ENCODE results near the gene PRKCE. TPM values are rescaled to one million over a fixed set of nuclear protein-coding genes. Genes with fewer than 3 reads are reported as not detected.

PRKCE gene
- total RNA-seq, 1 experiment from 2014 or later, result 1.3 TPM

DNA sequence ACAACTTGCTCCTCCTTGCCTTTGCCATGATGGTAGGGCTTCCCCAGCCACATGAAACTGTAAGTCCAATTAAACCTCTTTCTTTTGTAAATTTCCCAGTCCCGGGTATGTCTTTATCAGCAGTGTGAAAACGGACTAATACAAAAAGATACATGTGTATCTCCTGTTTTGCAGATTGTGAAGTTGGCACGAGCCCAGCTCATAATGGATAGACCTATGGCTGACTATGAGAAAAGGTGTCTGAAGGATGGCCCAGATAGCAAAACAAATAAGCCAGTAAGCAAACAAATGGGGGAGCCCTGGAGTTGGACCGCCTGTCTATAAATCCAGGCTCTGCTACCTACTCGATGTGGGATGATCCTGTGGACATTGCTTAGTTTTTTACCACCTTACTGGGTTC lies 15.5 kb upstream of the PRKCE start:
- Mint-ChIP-seq H3K4me1 (peaks cover 29 to 31% of the 10 kb centered on the region in 2 experiments), H3K36me3 (ENCODE audit: insufficient read depth in 1 of 3, low read depth in 3 of 3) (no peaks in the 10 kb centered on the region), H3K4me3 (no peak overlapping the region), H3K27me3 (ENCODE audit: low read depth) (peaks cover 28% of the 10 kb centered on the region; the same call in 1 of the 2 replicates), H3K27ac (no peak overlapping the region), H3K9me3 (no peaks in the 10 kb centered on the region)
- Histone ChIP-seq H4K5ac (ENCODE audit: insufficient read length, low read depth, low read length) (no peak overlapping the region), H2BK5ac (ENCODE audit: insufficient read length, low read length) (no peak overlapping the region), H3K79me1 (ENCODE audit: insufficient read depth, low read depth, low read length, poor library complexity, severe bottlenecking) (no peaks in the 10 kb centered on the region), H2BK12ac (ENCODE audit: insufficient read length, low read depth, low read length) (no peak overlapping the region), H3K14ac (ENCODE audit: insufficient read depth, low read length) (no peak overlapping the region), H3K27me3 (ENCODE audit: insufficient read depth, low read length) (no peaks in the 10 kb centered on the region), H3K27ac (ENCODE audit: insufficient read length, low read depth, low read length) (no peak overlapping the region), H3K9me3 (ENCODE audit: control insufficient read depth, low read depth, low read length) (no peaks in the 10 kb centered on the region), H3K23me2 (ENCODE audit: insufficient read length, low read depth, low read length, poor library complexity, severe bottlenecking) (no peaks in the 10 kb centered on the region), H4K91ac (ENCODE audit: insufficient read length, low read depth, low read length) (no peak overlapping the region), H4K8ac (replicated peaks; ENCODE audit: insufficient read length, low read depth, low read length) (no peak overlapping the region), H2AK5ac (ENCODE audit: insufficient read length, low read length) (no peak overlapping the region), H3K4me2 (ENCODE audit: insufficient read depth, insufficient read length, low read length) (no peak overlapping the region), H3K23ac (ENCODE audit: insufficient read length, low read depth, low read length) (no peak overlapping the region), H2BK120ac (ENCODE audit: low read depth, low read length, poor library complexity, severe bottlenecking) (no peak overlapping the region), H3K56ac (ENCODE audit: insufficient read length, low read depth, low read length) (no peak overlapping the region), H2BK15ac (ENCODE audit: low read depth, low read length) (no peak overlapping the region), H3K18ac (ENCODE audit: insufficient read length, low read depth, low read length) (no peak overlapping the region), H4K20me1 (ENCODE audit: control insufficient read depth, insufficient read depth, insufficient read length) (no peaks in the 10 kb centered on the region), H3K4me1 (ENCODE audit: insufficient read depth, low read length) (peaks cover 6% of the 10 kb centered on the region), H3K9ac (ENCODE audit: extremely low read depth, insufficient read length, low read length) (no peak overlapping the region), H3T11ph (ENCODE audit: low read length) (no peak overlapping the region), H2BK20ac (ENCODE audit: low read depth, low read length, poor library complexity, severe bottlenecking) (no peak overlapping the region), H3K79me2 (ENCODE audit: insufficient read depth, low read length) (no peaks in the 10 kb centered on the region), H3K4ac (ENCODE audit: low read depth, low read length) (no peak overlapping the region), H2AFZ (ENCODE audit: low read length) (no peak overlapping the region)
- DNase-seq, result no peak
- TF ChIP-seq, protein P1, sequence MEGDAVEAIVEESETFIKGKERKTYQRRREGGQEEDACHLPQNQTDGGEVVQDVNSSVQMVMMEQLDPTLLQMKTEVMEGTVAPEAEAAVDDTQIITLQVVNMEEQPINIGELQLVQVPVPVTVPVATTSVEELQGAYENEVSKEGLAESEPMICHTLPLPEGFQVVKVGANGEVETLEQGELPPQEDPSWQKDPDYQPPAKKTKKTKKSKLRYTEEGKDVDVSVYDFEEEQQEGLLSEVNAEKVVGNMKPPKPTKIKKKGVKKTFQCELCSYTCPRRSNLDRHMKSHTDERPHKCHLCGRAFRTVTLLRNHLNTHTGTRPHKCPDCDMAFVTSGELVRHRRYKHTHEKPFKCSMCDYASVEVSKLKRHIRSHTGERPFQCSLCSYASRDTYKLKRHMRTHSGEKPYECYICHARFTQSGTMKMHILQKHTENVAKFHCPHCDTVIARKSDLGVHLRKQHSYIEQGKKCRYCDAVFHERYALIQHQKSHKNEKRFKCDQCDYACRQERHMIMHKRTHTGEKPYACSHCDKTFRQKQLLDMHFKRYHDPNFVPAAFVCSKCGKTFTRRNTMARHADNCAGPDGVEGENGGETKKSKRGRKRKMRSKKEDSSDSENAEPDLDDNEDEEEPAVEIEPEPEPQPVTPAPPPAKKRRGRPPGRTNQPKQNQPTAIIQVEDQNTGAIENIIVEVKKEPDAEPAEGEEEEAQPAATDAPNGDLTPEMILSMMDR (conservative IDR thresholded peaks at IDR 0.05), result no peak
- WGBS (ENCODE audit: extremely low coverage, insufficient read length, low lambda C conversion rate), result no CpG with 5 or more reads among the region's 5 CpGs
